ENCODE results near the gene SPATS2.
"Not testable (repeated sequence)": the region's sequence is repeated elsewhere in the genome, so short reads cannot be mapped to it uniquely, and the experiment has no call there.

SPATS2 gene

DNA sequence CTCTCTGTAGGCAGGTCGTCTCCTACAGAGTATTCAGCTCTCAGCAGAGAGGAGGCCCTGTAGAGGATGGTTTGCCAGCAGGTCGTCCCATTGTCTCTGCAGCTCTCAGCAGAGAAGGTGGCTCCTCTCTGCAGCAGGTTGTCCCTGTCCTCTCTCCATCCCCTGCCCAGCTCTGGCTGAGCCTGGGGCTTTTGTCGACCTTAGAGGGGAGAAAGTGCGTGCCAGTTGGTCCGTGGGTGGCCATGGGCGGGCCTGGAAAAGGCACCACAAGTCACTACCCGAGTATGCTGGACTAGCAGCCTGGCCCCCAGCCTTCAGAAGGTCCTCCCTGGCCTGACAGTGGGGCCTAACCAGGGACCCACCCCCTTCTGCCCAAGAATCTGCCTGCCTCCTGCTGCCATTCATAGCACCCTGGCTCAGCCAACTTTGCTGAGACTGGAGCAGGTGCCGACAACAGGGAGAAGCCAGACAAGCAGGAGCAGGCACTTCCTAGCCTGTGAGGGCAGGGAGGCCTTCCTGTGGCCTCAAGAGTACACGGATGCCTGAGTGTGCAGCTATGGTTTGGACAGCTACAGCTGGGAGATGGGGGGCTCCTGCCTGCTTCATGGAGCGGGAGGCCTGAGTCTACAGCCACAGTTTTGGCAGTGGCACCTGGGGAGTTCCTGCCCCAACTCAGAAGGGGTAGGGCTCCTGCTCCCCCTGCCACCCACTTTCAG is 111.8 kb downstream of the SPATS2 start:
- DNase-seq, result no peak

DNA sequence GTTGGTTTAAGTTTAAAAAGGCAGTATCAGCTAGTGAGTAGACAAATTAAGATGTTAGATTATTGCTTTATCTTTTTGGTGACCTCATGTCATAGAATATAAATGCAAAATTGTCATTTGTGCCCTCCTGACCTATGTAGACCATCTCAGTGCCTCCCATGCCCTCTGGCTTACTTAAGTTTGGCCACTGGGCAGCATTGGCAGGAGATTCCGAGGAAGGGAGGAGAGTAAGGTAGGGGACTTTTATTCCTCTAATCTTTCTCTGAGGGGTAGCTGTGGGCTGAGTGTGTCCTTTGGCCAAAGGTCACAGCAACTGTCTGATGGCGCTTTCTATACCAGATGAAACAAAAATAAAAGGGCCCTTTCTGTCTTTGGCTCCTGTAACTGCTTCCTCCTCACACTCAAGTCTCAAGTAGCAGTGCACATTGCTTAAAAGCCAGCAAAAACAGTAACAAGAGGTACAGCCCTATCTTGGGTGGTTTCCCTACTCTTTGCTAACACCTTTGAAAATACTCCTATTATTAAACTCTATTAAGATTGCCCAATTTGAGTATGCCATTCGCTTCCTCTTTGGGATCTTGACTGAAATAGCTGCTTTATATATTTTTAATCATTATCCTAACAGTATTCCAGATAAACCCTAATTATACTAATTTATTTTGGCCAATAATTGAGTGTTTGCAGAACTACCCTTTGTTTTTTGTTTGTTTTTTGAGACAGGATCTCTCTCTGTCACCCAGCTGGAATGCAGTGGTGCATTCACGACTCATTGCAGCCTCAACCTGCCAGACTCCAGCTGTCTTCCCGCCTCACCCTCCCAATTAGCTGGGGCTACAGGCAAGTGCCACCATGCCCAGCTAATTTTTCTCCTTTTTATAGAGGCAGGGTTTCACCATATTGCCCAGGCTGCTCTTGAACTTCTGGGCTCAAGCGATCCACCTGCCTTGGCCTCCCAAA is 115.1 kb downstream of the SPATS2 start:
- no peak for DNase-seq

DNA sequence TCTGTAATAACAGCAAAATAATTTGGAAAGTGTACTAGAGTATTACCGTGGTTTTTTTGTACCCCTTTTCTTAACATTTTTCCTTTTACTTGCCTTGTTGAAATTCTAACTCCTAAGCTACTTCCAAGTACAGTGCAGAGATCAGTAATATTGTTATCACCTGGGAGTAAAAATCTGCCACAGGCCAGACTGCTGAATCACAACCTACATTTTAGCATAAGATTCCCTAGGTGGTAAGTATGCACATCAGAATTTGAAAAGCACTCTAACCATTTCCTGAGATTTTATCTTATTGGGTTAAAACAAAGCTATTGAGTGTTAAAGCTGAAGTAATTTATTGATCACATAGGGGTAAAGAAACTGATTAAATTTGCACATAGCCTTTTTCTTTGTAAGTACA is 116.4 kb downstream of the SPATS2 start:
- no peak for DNase-seq

DNA sequence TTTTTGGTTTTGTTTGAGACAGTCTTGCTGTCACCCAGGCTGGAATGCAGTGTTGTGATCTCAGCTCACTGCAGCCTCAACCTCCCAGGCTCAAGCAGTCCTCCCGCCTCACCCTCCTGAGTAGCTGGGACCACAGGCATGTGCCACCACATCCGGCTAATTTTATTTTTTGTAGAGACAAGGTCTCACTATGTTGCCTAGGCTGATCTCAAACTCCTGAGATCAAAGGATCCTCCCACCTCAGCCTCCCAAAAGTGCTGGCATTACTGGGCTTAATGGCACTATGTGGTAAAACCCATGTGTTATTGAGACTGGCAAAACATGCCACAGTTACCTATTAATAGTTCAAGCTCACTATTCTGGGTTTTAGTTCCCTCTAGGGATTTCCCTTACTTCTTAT is 120.3 kb downstream of the SPATS2 start:
- no peak for DNase-seq

DNA sequence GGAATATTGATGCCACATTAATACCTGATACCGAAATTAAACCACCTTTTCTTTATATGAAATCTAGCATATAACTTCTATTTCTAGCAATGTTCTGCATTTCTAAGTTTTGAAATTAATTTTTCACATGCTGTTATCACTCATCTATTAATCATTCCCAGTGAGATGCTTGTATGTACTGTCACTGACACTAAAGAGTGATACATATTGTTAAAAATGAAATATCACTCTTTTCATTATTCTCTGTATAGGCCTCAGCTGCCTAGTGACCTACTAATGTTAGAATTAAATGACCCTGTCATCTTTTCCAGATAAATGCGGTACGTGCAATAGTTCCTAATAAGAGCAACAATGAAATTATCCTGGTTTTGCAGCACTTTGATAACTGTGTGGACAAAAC is 121.9 kb downstream of the SPATS2 start:
- DNase-seq, result no peak

DNA sequence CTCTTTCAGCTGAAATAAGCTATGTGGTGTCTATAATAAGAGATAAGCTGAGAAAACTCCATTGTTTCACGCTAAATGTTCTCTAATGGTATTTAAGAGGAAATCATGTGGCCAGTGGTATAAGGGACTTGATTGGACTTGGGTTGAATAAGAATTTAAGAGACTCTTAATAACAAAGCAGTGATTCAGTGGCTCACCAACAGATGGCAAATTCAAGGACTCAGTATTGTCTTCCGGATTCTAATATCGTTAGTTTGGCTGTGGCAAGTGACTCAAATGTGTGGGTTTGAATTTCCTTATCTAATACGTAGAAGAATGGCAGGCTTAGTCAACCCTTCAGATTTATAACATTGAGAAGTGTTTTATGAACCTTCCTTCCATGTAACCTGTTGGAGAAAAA is 122.5 kb downstream of the SPATS2 start:
- DNase-seq, result no peak

DNA sequence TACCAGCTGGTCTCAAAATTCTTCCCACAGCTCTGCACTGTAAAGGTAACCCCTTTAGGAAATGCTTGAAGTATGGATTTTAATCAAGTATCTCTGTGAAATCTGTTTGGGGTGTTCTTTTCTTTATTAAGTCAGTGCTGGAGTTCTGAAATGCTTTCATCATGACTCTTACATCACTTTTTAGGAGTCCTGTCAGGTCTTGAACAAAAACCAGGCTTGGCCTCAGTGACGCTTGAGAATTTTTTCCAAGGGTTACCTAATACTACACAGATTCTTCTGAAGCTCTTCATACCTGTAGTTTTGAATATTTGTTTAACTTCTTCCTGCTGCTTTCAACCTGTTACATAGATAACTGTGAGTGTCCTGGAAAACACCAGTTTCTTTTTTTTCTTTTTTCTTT is 124.6 kb downstream of the SPATS2 start:
- DNase-seq, result no peak

DNA sequence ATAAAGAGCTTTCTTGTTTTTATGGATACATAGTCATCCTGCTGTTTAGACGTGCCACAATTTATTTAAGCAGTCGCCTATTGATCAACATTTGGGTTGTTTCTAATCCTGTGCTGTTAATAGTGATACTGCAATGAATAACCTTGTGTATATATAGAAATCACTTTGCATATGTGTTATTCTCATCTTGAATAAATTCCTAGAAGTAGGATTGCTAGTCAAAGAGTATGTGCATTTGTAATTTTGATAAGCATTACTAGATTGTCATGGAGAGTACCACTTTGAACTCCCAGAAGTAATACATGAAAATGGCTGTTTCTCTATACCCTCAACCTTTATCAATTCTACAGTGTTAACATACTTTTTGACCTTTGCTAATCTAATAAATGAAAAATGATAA is 126.6 kb downstream of the SPATS2 start:
- DNase-seq, result no peak

DNA sequence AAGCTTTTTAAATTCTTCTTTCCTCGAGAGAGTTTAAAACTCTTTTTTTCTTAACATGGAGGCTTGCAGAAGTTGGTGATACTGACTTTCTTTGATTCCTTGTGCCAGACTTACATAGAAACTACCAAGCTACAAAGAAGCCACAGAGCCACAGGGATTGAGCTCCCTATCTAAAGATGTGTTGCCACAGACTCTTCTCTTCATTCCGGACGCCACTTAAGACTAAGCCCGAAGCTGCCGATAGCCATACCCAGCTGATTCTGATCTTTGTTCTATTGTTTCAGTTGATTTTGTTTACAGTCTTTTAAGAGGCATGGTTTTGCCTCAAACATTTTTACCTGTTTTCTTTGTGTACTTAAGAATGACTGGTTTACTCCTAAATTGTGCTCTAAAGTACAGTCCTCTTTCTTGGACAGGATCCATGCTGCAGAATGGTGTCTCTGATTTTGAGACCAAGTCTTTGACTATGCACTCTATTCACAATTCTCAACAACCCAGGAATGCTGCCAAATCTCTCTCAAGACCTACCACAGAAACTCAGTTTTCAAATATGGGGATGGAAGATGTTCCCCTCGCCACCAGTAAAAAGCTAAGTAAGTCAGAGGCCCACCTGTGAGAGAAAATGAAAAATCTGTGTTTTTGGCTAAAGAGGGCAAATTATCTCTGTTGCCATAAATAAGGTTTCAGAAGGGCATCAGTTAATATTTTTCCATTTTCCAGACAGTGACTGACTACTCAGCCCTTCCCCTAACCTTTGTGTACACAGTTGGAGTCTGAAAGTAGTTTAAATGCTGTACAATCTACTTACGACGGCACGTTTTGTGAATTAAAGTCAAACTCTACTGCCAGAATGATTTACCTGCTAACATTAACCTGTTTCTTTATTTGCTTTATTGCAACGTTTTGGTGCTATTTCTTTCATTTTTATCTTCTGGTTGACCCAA is 129.4 kb downstream of the SPATS2 start:
- no peak for DNase-seq

DNA sequence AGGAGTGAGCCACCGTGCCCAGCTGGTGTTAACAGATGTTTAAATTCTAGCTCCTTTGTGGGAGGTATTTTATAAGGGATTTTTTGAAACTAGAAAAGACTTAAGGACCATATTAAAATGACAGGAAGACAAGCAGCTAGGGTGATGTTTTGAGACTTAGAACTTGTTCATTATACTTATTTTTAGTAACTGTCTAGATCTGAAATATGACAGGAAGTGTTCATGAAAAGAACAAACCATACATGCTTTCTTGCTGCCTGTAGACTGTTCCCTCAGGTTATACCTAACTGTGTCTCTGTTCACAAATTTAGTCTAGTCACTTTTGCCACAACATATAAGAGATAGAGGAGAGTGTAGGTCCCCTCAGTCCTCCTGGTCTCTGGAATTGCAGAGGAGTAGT is 134.6 kb downstream of the SPATS2 start:
- DNase-seq, result no peak

DNA sequence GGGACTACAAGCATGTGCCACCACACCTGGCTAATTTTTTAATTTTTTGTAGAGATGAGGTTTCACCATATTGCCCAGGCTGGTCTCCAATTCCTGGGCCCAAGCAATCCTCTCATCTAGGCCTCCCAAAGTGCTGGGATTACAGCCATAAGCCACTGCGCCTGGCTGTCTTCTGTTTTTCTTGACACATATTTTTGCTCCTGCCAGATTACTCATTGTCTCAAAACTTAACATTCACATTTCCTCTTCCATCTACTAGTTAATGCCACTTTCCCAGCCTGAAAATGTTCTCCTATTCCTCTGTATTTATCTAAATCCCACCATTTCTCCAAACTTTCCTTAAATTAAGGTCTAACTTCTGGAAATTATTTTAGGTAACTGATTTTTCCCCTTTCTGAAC is 135.3 kb downstream of the SPATS2 start:
- DNase-seq, result no peak

DNA sequence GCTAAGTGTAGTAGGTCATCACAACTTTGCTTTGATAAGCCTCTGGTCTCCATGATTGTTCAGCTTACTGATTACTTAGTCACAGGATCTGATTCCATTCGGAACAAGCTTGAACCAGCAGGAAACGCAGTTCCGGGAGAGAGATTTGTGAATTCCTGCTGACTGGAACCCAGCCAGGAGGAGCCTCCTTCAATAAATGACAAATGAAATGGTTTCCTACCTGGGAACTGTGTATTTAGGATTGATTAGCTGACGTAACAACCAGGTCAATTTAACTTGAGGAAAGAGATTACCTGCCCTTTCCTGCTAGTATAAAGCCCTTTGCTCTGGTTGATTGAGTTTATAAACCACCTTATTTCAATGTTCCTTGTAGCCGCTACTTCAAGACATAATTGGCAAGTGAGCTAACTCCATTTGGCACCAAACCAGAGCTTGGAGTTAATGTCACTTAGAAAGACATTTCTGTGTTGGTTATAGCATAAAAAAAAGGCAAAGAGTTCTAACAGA is 136.5 kb downstream of the SPATS2 start:
- DNase-seq, result no peak

DNA sequence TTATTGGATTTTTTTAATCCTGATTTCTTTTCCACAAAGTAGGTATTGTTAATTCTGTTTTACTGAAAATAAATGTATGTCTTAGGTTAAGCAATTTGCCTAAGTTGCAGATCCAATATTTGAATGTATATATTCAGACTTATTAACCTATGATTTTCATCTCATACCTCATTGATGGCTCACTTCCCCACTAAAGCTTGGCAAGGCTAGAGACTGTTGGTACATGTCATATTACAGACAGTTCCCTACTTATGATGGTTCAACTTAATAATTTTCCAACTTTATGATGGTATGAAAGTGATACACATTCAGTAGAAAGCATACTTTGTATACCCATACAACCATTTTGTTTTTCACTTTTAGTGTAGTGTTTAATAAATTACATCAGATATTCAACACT is 138.4 kb downstream of the SPATS2 start:
- no peak for DNase-seq

DNA sequence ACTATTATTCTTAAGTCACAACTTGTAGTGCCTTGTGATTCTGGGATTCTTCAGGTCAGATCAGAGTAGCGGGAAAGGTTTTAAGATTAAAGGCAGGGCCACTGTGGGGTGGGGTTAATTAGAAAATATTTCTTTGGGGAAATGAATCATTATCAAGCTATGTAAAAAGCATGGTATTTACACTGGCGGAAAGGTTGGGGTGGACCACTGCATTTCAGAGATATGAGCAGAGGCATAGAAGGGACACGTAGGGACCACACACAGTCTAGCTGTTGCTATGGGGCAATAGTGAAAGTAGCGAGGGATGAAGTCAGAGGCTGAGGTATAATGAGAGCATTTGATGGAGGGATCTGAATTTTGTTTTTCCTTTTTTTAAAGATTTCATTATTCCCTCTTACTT is 139.9 kb downstream of the SPATS2 start:
- DNase-seq, result no peak

DNA sequence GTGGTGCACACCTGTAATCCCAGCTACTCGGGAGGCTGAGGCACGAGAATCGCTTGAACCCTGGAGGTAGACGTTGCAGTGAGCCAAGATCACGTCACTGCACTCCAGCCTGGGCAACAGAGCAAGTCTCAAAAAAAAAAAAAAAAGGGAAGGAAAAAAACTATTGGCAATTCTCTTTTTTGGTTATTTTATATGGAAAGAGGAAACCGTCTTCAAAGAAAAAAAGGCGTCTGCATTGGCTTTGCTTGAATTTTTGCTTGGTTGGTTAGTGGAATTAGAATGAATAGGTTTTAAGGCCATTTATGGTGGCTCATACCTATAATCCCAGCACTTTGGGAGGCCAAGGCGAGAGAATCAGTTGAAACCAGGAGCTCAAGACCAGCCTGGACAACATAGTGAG is 142.4 kb downstream of the SPATS2 start:
- DNase-seq, result not testable (repeated sequence)

DNA sequence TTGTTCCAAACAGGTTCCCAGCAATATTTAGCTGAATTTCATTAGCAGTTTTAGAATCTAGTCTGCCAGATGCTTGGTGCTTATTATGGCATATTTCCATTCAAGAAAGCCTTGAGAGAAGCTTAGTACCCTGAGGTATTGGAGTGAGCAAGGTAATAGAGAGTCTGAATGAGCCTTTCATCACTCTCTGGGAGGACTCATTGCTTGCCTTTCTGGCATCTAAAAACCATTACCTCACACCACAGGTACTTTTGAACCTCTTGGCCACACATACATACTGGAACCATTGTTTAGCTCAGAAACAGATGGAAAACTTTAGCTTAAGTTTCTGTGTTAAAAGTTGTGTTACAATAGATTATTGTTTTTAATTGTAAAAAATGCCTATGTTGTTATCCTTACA is 144.1 kb downstream of the SPATS2 start:
- no peak for DNase-seq

DNA sequence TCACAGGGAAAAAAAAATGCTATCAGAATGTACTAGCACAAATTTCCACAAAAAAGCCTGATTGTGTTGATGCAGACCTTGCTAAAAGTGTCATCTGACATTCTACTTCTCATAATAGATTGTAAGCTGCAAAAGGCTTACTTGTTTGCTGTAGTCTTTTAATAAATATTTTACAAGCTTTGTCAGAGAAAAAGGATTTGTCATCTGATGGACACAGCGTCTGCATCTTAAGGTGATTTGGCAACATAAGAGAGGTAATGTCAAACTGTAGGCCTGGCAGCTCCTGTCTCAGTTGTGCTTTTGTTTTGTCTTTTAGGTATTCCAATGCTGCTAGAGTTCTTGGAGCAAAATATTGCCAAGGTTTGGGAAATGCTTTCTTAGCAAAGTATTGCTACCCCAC is 145.3 kb downstream of the SPATS2 start:
- no peak for DNase-seq

DNA sequence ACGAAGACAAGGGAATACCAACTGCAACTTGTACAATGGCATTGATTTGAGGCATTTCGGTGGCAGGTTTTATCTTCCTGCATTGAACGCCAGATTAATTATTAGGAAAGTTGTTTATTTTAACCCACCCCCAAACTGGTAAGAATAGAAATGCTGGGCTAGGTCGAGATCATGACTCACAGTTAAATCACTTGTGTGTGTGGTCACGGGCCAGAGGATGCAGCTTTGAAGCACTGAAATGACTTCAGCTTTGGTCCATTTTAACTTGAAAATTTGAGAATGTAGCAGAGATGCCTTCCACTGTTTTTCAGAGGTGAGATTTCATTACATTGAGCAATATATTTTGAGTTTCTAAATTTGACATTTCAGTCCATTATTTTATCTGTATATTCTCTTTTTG is 148.0 kb downstream of the SPATS2 start:
- DNase-seq, result no peak

DNA sequence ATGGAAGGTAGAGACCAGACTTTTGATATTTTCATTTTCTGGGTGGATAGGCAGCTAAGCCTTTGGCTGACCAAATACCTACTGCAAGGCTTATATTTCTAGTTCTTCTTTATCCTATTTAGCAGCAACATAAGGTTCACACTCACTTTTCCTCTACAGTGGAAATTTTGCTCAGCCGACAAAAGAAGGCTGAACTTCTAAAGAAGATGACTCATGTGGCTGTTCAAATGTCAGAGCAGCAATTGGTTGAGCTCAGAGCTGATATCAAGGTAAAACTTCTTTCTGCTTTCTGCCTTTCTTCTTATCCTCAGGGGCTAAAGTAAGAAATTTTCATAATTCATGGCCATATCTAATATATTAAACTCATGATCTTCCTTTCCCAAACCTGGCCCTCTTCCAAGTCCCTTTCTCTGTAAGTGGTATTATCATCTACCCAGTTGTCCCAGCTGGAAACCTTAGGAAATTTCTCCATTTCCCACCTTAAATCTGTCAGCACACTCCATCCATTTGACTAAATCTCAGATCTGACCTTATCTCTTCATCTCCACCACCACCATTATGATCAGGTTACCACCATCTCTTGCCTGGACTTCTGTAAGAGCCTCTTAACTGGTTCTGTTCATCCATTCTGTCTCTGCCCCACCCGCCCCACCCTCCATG is 151.8 kb downstream of the SPATS2 start:
- no peak for DNase-seq

DNA sequence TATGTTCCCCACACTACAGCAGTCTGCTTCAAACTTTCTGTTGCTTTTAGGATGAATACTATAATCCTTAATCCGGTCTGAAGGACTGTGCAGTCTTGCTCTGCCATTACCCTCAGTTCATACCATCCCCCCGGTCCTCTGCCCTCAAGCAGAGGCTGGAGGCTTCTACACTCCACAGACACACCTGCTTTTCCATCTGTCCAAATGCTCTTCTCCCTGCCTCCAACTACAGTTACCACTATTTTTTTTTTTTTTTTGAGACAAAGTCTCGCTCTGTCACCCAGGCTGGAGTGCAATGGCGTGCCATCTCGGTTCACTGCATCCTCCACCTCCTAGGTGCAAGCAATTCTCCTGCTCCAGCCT is 152.3 kb downstream of the SPATS2 start:
- DNase-seq, result no peak

DNA sequence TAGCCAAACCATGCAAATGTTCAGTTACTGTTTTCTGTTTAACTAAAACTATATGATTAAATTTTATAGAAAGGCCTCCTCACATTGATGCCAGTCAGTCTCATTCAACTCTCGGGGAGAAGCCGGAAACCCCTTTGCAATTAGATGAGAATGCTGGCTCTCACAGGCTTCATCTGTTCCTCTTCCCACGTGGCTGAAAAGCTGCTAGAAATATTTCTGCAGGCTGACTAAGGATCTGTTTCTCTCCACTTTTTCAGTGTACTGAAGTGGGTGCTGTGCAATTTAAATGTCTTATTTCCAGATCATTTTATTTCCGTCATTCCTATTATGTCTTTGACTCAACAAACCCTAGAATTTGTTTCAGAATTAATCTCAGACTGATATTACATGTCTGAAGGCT is 154.1 kb downstream of the SPATS2 start:
- no peak for DNase-seq

DNA sequence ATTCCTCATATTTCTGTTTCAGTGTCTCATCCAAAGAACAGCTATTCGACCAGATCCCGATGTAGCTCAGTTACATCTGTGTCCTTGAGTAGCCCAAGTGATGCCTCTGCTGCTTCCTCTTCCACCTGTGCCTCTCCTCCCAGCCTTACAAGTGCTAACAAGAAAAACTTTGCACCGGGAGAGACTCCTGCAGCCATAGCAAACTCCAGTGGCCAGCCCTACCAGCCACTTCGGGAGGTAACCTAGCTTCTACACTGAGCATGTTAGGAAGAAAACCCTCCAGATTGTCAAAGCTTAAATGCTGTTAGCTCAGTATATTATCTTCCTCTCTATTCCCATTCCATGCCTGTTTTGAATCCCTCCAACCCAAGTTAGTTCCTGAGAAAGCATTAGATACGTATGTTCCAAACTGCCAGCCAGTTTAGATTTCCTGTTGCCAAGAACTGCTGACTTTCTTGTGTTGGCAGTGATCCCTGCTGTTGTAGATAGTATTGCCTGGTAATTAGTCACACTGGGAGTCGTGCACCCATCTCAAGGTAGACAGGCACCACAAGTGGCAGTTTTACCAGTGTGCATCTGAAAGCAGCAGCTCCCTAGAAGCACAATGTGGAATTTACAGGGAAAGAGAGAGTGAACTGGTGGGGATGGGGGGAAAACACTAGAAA is 157.5 kb downstream of the SPATS2 start:
- no peak for DNase-seq

Data from activated gamma-delta T cell (primary cell).